Ishikawa (cell line): ENCODE data around the gene TCF7L2.
A peak's percentile ranks its signal among the peaks of the same experiment; 100 is the strongest.

Experiments
- CEBPB ChIP-seq: IDR thresholded peaks from 2 replicates; pipeline ENCODE4 v1.6.1; 2012
- CREB1 ChIP-seq: IDR thresholded peaks from 2 replicates; pipeline ENCODE4 v1.6.1; 2012; ENCODE audit warnings: low read depth
- EGR1 ChIP-seq: IDR thresholded peaks from 2 replicates; pipeline ENCODE4 v1.6.1; 2012
- EP300 ChIP-seq: IDR thresholded peaks from 2 replicates; pipeline ENCODE4 v1.6.1; 2012; ENCODE audit warnings: borderline replicate concordance
- FOXM1 ChIP-seq: IDR thresholded peaks from 2 replicates; pipeline ENCODE4 v1.6.1; 2012; ENCODE audit warnings: low read depth, borderline replicate concordance
- MAX ChIP-seq: IDR thresholded peaks from 2 replicates; pipeline ENCODE4 v1.6.1; 2012
- NFIC ChIP-seq: IDR thresholded peaks from 2 replicates; pipeline ENCODE4 v1.6.1; 2012
- RAD21 ChIP-seq: IDR thresholded peaks from 2 replicates; pipeline ENCODE4 v1.6.1; 2012; ENCODE audit warnings: low read depth
- REST ChIP-seq: IDR thresholded peaks from 2 replicates; pipeline ENCODE4 v1.6.1; 2012; ENCODE audit warnings: low read depth, mild to moderate bottlenecking
- TAF1 ChIP-seq: IDR thresholded peaks from 2 replicates; pipeline ENCODE4 v1.6.1; 2012; ENCODE audit warnings: low read depth, mild to moderate bottlenecking
- TCF12 ChIP-seq: IDR thresholded peaks from 2 replicates; pipeline ENCODE4 v1.6.1; 2012; ENCODE audit warnings: low read depth
- TEAD4 ChIP-seq: IDR thresholded peaks from 2 replicates; pipeline ENCODE4 v1.6.1; 2012
- USF1 ChIP-seq: IDR thresholded peaks from 2 replicates; pipeline ENCODE4 v1.6.1; 2012
- YY1 ChIP-seq: IDR thresholded peaks from 2 replicates; pipeline ENCODE4 v1.6.1; 2012; ENCODE audit warnings: low read depth
- ZBTB7A ChIP-seq: IDR thresholded peaks from 2 replicates; pipeline ENCODE4 v1.6.1; 2012; ENCODE audit warnings: low read depth

Gene TCF7L2

GRCh38 chr10:113086282-113086681 is 136.2 kb downstream of the TCF7L2 start:
- TF ChIP-seq YY1, result no peak
- TF ChIP-seq CREB1, result no peak
- no peak for TF ChIP-seq EGR1
- TF ChIP-seq CEBPB, result no peak
- no peak for TF ChIP-seq TCF12
- TF ChIP-seq TEAD4, result no peak
- TF ChIP-seq REST, result no peak
- no peak for TF ChIP-seq ZBTB7A
- no peak for TF ChIP-seq USF1
- TF ChIP-seq RAD21, result no peak
- no peak for TF ChIP-seq FOXM1

- peak; percentile 58; the same call in 1 of the 2 replicates for TF ChIP-seq FOXM1
- TF ChIP-seq EGR1, result no peak
- TF ChIP-seq TAF1, result 0 out of 2 replicates have a peak, but pooled peaks have one; percentile 35
- TF ChIP-seq YY1, result 0 out of 2 replicates have a peak, but pooled peaks have one; percentile 27
- peak; percentile 77; the same call in 1 of the 2 replicates for TF ChIP-seq EP300
- no peak for TF ChIP-seq ZBTB7A
- TF ChIP-seq CREB1, result no peak
- TF ChIP-seq CEBPB, result peak; percentile 71; the same call in 1 of the 2 replicates
- no peak for TF ChIP-seq REST
- peak; percentile 85 for TF ChIP-seq TCF12
- peak; percentile 76 for TF ChIP-seq TEAD4
- TF ChIP-seq RAD21, result peak; percentile 17; the same call in 1 of the 2 replicates
- TF ChIP-seq NFIC, result no peak
- TF ChIP-seq MAX, result peak; percentile 60; the same call in 1 of the 2 replicates
- peak; percentile 28; the same call in 1 of the 2 replicates for TF ChIP-seq USF1
Measured at GRCh38 chr10:113087165-113088029, 137.3 kb downstream of the TCF7L2 start.

GRCh38 chr10:113088194-113088593 is 138.1 kb downstream of the TCF7L2 start:
- no peak for TF ChIP-seq REST
- no peak for TF ChIP-seq EP300
- no peak for TF ChIP-seq TAF1
- no peak for TF ChIP-seq USF1
- TF ChIP-seq EGR1, result no peak
- no peak for TF ChIP-seq CREB1
- TF ChIP-seq NFIC, result no peak
- TF ChIP-seq TEAD4, result no peak
- TF ChIP-seq FOXM1, result no peak
- no peak for TF ChIP-seq TCF12
- TF ChIP-seq ZBTB7A, result no peak
- no peak for TF ChIP-seq CEBPB

- no peak for TF ChIP-seq USF1
- TF ChIP-seq MAX, result no peak
- TF ChIP-seq YY1, result no peak
- TF ChIP-seq EGR1, result no peak
Measured at GRCh38 chr10:113089551-113089950, 139.5 kb downstream of the TCF7L2 start.
